Muscle layer of colon (tissue), 2 donors: Measurements from ENCODE around the gene RFK.

Source experiments
- H3K27ac ChIP-seq: one replicate; pipeline ENCODE4 v1.7.0; 2013; ENCODE audit warnings: low read depth, mild to moderate bottlenecking, low read length, moderate library complexity
- H3K27me3 ChIP-seq, 2 donors: one replicate each; pipeline ENCODE4 v1.7.0; 2013; ENCODE audit warnings: low read length in 2 of 2, mild to moderate bottlenecking in 2 of 2; ENCODE audit not compliant: insufficient read depth in 2 of 2, control insufficient read depth in 1 of 2
- H3K36me3 ChIP-seq: one replicate; pipeline ENCODE4 v1.7.0; 2013; ENCODE audit warnings: mild to moderate bottlenecking, low read length; ENCODE audit not compliant: insufficient read depth
- H3K4me1 ChIP-seq: one replicate; pipeline ENCODE4 v1.7.0; 2013; ENCODE audit warnings: mild to moderate bottlenecking, low read length; ENCODE audit not compliant: insufficient read depth
- H3K4me3 ChIP-seq, 2 donors: one replicate each; pipeline ENCODE4 v1.7.0; 2013; ENCODE audit warnings: low read length in 2 of 2, low read depth in 1 of 2, mild to moderate bottlenecking in 1 of 2, moderate library complexity in 1 of 2
- H3K9ac ChIP-seq: one replicate; pipeline ENCODE4 v1.7.0; 2013; ENCODE audit warnings: low read length
- H3K9me3 ChIP-seq: one replicate; pipeline ENCODE4 v1.7.0; 2013; ENCODE audit warnings: mild to moderate bottlenecking, low read length
- donor health status: abdominal sarcoma.
- donor health status: Adenocarcinoma of cecum.

Gene RFK

DNA sequence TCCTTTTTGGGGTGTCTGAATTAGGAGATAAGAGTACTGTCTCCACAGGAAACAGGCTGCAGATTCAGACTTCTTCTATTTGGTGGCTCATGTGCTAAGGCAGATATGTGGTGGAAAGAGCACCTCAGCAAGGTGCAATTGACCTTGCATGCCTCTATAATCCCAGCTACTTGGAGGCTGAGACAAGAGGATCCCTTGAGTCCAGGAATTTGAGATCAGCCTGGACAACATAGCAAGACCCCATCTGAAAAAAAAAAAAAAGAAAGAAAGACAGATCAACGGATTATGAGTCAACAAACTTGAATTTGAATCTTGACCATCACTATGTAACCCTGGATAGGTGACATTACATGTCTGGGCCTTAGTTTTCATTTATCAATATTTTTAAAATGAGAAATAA lies 44.4 kb downstream of the RFK start:
- Histone ChIP-seq H3K9me3 (no peaks in the 10 kb centered on the region), H3K27me3 (no peaks in the 10 kb centered on the region), H3K4me3 (no peak overlapping the region), H3K36me3 (no peaks in the 10 kb centered on the region), H3K4me1 (no peaks in the 10 kb centered on the region), H3K9ac (no peak overlapping the region), H3K27ac (no peak overlapping the region)

DNA sequence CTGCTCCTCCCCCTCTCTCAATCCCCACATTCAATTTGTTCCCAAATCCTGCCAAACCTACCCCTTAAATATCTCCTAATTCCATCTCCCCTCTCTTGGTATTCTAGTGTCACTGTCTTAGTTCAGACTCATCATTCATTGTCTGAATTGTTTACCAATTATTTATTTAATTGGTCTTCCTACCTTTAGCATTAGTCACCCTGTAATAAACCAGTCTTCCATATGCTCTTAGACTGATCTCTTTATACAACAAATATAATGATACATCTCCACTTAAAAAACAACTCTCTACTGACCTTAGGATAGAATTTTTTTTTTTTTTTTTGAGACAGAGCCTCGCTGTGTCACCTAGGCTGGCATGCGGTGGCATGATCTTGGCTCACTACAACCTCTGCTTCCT lies 51.4 kb downstream of the RFK start:
- no peaks in the 10 kb centered on the region for H3K4me1 ChIP-seq
- no peaks in the 10 kb centered on the region for H3K27me3 ChIP-seq
- H3K36me3 ChIP-seq = no peaks in the 10 kb centered on the region
- no peak overlapping the region for H3K27ac ChIP-seq
- no peaks in the 10 kb centered on the region for H3K9me3 ChIP-seq
- no peak overlapping the region for H3K4me3 ChIP-seq
- no peak overlapping the region for H3K9ac ChIP-seq

DNA sequence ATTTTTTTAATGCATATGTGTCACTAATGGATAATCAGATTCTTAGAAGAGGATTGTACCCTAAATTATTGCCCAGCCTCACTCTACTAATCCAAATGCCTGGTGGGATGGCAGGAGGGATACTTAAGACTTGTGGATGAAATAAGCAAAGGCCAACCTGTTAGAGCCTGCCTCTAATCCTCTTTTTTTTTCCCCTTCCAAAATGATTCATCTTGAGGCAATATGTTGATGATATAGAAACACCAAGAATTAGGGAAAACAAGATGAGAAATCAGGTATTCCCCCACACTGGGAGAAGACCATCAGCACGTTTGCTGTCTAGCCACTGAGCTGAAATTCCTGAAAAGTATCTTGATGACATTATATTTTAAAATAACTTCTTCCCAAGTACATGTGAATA lies 52.0 kb downstream of the RFK start:
- Histone ChIP-seq H3K4me1 (no peaks in the 10 kb centered on the region), H3K9me3 (no peaks in the 10 kb centered on the region), H3K4me3 (no peak overlapping the region), H3K27me3 (no peaks in the 10 kb centered on the region), H3K9ac (no peak overlapping the region), H3K27ac (no peak overlapping the region), H3K36me3 (no peaks in the 10 kb centered on the region)

DNA sequence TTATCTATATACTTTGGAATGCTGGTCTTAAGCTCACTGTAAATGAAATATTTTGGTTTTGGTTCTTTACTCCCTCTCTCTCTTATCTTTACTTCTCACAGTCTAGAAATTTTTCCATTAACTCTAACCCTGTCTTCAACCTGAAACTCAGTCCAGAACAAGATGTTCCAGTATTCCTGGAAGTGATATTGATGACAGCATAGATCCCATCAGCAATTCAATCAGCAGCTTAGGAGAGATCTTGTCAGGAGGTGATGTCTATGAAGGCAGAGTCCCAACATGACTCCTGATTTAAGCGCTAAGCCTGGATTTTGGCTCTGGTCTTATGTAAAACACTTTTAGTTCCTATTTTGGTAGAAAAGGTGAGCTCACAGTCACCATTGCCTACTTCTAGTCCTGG lies 52.6 kb downstream of the RFK start:
- no peaks in the 10 kb centered on the region for H3K9me3 ChIP-seq
- H3K4me3 ChIP-seq = no peak overlapping the region

DNA sequence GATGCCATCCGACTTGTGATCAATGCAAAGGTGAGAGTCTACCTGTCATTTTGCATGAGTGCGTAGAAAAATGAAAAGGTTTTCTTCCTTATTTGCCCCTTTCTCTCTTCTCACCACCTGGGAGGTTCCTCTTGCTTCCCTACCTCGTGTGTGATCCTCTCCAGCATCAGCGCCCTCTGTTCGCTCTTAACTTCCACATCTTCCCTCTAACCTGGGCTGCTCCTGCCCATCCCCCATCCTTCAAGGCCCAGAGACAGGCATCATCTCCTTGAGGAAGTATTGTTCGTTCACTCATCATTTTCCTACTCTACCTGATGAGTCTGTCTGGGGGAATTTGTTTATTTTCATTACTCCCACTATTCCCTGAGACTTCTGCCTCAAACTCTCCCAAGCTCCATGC lies 55.8 kb downstream of the RFK start:
- H3K9me3 ChIP-seq = no peaks in the 10 kb centered on the region
- no peak overlapping the region for H3K9ac ChIP-seq
- H3K4me3 ChIP-seq = no peak overlapping the region
- H3K27me3 ChIP-seq = no peaks in the 10 kb centered on the region
- H3K4me1 ChIP-seq = no peaks in the 10 kb centered on the region
- H3K36me3 ChIP-seq = no peaks in the 10 kb centered on the region
- H3K27ac ChIP-seq = no peak overlapping the region

More for the DNA sequence above, 52.6 kb downstream of the RFK start:
- no peaks in the 10 kb centered on the region for H3K36me3 ChIP-seq
- no peaks in the 10 kb centered on the region for H3K4me1 ChIP-seq
- no peak overlapping the region for H3K9ac ChIP-seq
- H3K27ac ChIP-seq = no peak overlapping the region
- H3K27me3 ChIP-seq = no peaks in the 10 kb centered on the region

DNA sequence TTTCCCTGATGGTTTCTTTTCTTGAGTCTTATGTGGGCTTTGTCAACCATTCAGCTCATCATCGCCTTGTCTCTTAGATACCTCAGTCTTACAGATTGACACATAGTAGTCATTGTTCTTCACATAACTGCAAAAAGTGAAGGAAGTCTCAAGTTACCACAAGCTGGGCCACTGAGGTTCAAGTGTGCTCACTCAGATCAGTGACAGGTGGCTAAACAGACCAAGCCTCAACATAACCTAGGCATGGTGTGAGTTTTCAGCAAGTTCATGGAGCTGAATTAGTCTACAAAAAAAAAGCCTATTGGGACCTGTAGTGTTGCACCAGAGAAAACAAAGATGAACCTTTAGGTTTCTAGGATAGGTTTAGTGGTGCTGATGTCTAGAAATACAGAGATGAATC lies 58.2 kb downstream of the RFK start:
- H3K27me3 ChIP-seq = no peaks in the 10 kb centered on the region
- no peak overlapping the region for H3K27ac ChIP-seq
- H3K4me3 ChIP-seq = no peak overlapping the region
- H3K36me3 ChIP-seq = no peaks in the 10 kb centered on the region
- H3K4me1 ChIP-seq = no peaks in the 10 kb centered on the region
- no peaks in the 10 kb centered on the region for H3K9me3 ChIP-seq
- H3K9ac ChIP-seq = no peak overlapping the region
